ENCODE data around the gene GCH1.

DNA sequence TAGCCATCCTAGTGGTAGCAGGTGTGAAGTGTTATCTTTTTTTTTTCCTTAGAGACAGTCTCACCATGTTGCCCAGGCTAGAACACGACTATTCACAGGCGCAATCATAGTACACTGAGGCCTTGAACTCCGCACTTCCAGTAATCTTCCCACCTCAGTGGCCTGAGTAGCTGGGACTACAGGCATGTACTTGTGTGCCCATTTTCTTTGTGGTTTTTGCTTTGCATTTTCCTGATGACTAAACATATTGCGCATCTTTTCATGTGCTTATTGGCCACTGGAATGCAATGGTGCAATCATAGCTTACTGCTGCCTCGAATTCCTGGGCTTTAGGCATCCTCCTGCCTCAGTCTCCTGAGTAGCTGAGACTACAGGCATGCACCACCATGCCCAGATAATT is 33.3 kb upstream of the GCH1 start:
- TF ChIP-seq, protein P1, sequence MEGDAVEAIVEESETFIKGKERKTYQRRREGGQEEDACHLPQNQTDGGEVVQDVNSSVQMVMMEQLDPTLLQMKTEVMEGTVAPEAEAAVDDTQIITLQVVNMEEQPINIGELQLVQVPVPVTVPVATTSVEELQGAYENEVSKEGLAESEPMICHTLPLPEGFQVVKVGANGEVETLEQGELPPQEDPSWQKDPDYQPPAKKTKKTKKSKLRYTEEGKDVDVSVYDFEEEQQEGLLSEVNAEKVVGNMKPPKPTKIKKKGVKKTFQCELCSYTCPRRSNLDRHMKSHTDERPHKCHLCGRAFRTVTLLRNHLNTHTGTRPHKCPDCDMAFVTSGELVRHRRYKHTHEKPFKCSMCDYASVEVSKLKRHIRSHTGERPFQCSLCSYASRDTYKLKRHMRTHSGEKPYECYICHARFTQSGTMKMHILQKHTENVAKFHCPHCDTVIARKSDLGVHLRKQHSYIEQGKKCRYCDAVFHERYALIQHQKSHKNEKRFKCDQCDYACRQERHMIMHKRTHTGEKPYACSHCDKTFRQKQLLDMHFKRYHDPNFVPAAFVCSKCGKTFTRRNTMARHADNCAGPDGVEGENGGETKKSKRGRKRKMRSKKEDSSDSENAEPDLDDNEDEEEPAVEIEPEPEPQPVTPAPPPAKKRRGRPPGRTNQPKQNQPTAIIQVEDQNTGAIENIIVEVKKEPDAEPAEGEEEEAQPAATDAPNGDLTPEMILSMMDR (IDR thresholded peaks at IDR 0.05; ENCODE audit: low read length), result no peak
- no peak for TF ChIP-seq EZH2 (optimal IDR thresholded peaks at IDR 0.05; ENCODE audit: low read depth, low read length)
- TF ChIP-seq EZH2phosphoT487 (IDR thresholded peaks at IDR 0.05; ENCODE audit: low read length), result no peak

Data from MM.1S (cell line).